HEK293T (cell line): Measurements from ENCODE around the gene EEF2K.

Experiments used
- CTCF ChIA-PET: fragments of 350-600 bp; formaldehyde crosslinking; extraction: SDS; loops from one replicate; lab custom pipeline; 2021; ENCODE audit warnings: antibody characterized with exemption, inconsistent platforms; lab: Yijun Ruan, JAX
- POLR2A ChIA-PET: fragments of 350-600 bp; formaldehyde crosslinking; extraction: SDS; loops from one replicate; lab custom pipeline; 2020; ENCODE audit warnings: antibody characterized with exemption, inconsistent platforms; lab: Yijun Ruan, JAX
- DNase-seq: peaks from one replicate; pipeline ENCODE4 v3.0.0; 2012; ENCODE audit warnings: mixed read lengths; ENCODE audit errors: extremely low spot score
- ARNT ChIP-seq: fragments of 450-650 bp; IDR thresholded peaks from 2 replicates; pipeline ENCODE4 v1.6.1; 2017; ENCODE audit warnings: mild to moderate bottlenecking
- BHLHE40 ChIP-seq: fragments of 450-650 bp; IDR thresholded peaks from 2 replicates; pipeline ENCODE4 v1.6.1; 2016; ENCODE audit warnings: mild to moderate bottlenecking, moderate library complexity, borderline replicate concordance
- CTBP1 ChIP-seq: fragments of 450-650 bp; IDR thresholded peaks from 2 replicates; pipeline ENCODE4 v1.6.1; 2016; ENCODE audit warnings: borderline replicate concordance
- ELF4 ChIP-seq: fragments of 450-650 bp; IDR thresholded peaks from 2 replicates; pipeline ENCODE4 v1.6.1; 2017; ENCODE audit warnings: antibody characterized with exemption
- FOXA1 ChIP-seq: fragments of 450-650 bp; IDR thresholded peaks from 2 replicates; pipeline ENCODE4 v1.6.1; 2016; ENCODE audit warnings: mild to moderate bottlenecking
- FOXK2 ChIP-seq: fragments of 450-650 bp; IDR thresholded peaks from 2 replicates; pipeline ENCODE4 v1.6.1; 2016; ENCODE audit warnings: mild to moderate bottlenecking
- FOXM1 ChIP-seq: fragments of 450-650 bp; IDR thresholded peaks from 2 replicates; pipeline ENCODE4 v1.6.1; 2017; ENCODE audit warnings: mild to moderate bottlenecking, borderline replicate concordance
- HDGF ChIP-seq: fragments of 450-650 bp; IDR thresholded peaks from 2 replicates; pipeline ENCODE4 v1.6.1; 2017; ENCODE audit warnings: antibody characterized with exemption, borderline replicate concordance
- L3MBTL2 ChIP-seq: fragments of 450-650 bp; conservative IDR thresholded peaks from 2 replicates; pipeline ENCODE4 v1.6.1; 2016; ENCODE audit warnings: mild to moderate bottlenecking
- LEF1 ChIP-seq: fragments of 450-650 bp; IDR thresholded peaks from 2 replicates; pipeline ENCODE4 v1.6.1; 2017; ENCODE audit warnings: mild to moderate bottlenecking, borderline replicate concordance
- NFRKB ChIP-seq: fragments of 450-650 bp; IDR thresholded peaks from 2 replicates; pipeline ENCODE4 v1.6.1; 2016; ENCODE audit warnings: mild to moderate bottlenecking, moderate library complexity
- SP1 ChIP-seq: fragments of 450-650 bp; IDR thresholded peaks from 2 replicates; pipeline ENCODE4 v1.6.1; 2017
- SUZ12 ChIP-seq: fragments of 450-650 bp; IDR thresholded peaks from 2 replicates; pipeline ENCODE4 v1.6.1; 2016; ENCODE audit warnings: mild to moderate bottlenecking
- TARDBP ChIP-seq: fragments of 450-650 bp; IDR thresholded peaks from 2 replicates; pipeline ENCODE4 v1.6.1; 2016
- ZNF384 ChIP-seq: fragments of 450-650 bp; IDR thresholded peaks from 2 replicates; pipeline ENCODE4 v1.6.1; 2016
- TF ChIP-seq, protein P1 (sequence below): fragments of 450-650 bp; IDR thresholded peaks from 2 replicates; pipeline ENCODE4 v1.6.1; 2016

EEF2K gene

DNA sequence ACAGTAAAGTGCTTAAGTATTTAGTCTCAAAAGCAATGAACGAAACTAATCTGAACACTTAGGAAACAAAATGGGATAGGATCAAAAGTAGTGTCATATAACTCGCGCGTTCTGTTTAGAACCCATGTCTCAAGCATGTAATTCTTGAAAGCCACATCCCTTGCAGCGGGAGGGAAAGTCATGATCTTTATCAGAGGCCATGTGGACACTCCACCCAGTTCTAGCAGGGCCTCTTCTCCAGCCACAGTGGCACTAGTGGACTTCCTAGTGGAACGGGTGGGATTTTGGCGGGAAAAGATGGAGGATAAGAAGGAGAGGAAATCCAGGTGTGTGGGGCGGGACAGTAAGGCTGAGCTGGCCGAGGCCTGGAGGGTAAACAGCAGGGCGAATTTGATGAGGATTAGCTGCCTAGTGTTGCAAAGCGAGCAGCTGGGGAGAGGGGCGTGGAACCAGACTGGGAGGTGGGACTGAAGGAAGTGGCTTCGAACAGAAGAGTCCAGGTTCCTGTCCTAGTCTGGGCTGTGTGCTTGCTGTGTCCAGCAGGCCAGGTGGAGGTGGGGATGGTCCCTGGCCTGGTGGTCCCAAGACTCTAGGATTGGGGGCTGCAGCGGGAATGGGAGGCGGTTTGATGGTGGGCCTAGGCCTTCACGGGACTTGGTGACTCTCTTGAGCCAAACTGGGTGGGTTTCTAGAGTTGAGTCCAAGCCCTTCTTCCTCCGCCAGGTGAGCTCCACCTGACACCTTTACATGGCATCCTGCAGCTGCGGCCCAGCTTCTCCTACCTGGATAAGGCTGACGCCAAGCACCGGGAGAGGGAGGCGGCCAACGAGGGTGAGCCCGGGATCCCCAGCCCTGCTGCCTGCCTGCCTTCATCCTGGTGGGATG lies 107.1 kb downstream of the EEF2K start:
- CTCF ChIA-PET: no interaction called here
- POLR2A ChIA-PET: no interaction called here
- no peak for DNase-seq
- TF ChIP-seq ELF4 (no peak), SP1 (no peak), ZNF384 (no peak), L3MBTL2 (no peak), ARNT (no peak)
- TF ChIP-seq, protein P1, sequence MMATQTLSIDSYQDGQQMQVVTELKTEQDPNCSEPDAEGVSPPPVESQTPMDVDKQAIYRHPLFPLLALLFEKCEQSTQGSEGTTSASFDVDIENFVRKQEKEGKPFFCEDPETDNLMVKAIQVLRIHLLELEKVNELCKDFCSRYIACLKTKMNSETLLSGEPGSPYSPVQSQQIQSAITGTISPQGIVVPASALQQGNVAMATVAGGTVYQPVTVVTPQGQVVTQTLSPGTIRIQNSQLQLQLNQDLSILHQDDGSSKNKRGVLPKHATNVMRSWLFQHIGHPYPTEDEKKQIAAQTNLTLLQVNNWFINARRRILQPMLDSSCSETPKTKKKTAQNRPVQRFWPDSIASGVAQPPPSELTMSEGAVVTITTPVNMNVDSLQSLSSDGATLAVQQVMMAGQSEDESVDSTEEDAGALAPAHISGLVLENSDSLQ: no peak

GRCh38 chr16:22313876-22314470 lies 107.9 kb downstream of the EEF2K start:
- no peak for DNase-seq
- ChIA-PET CTCF (no interaction called here), POLR2A (interaction anchor here (0.9 kb wide), 1 partner anchor 108 kb away, joined by 3 read pairs; the partner anchor contains the start of gene EEF2K)
- TF ChIP-seq SP1 (no peak), SUZ12 (no peak), ARNT (no peak), CTBP1 (no peak), HDGF (no peak), ZNF384 (no peak), NFRKB (no peak), FOXM1 (no peak)

GRCh38 chr16:22314661-22315626 lies 108.9 kb downstream of the EEF2K start:
- TF ChIP-seq, protein P1: no peak
- TF ChIP-seq SUZ12 (no peak), FOXK2 (no peak), L3MBTL2 (no peak), BHLHE40 (no peak), ELF4 (no peak), FOXA1 (no peak), FOXM1 (no peak), ARNT (no peak), HDGF (no peak), NFRKB (no peak), CTBP1 (no peak), TARDBP (no peak), ZNF384 (no peak), LEF1 (no peak), SP1 (no peak)
- DNase-seq: no peak
- ChIA-PET CTCF (no interaction called here), POLR2A (interaction anchor here (0.9 kb wide), 1 partner anchor 109 kb away, joined by 3 read pairs; the partner anchor contains the start of gene EEF2K)

- ChIA-PET CTCF (no interaction called here), POLR2A (no interaction called here)
- no peak for DNase-seq
- no peak for TF ChIP-seq ARNT
- TF ChIP-seq FOXA1: no peak
- no peak for TF ChIP-seq SUZ12
- no peak for TF ChIP-seq ELF4
- TF ChIP-seq CTBP1: no peak
- no peak for TF ChIP-seq NFRKB
- TF ChIP-seq, protein P1: no peak
- no peak for TF ChIP-seq HDGF
- TF ChIP-seq LEF1: no peak
- no peak for TF ChIP-seq TARDBP
- TF ChIP-seq FOXM1: no peak
- TF ChIP-seq ZNF384: no peak
- no peak for TF ChIP-seq L3MBTL2
- TF ChIP-seq SP1: no peak
- TF ChIP-seq BHLHE40: no peak
- no peak for TF ChIP-seq FOXK2
These were observed 109.9 kb downstream of the EEF2K start for GRCh38 chr16:22315979-22316378.

DNA sequence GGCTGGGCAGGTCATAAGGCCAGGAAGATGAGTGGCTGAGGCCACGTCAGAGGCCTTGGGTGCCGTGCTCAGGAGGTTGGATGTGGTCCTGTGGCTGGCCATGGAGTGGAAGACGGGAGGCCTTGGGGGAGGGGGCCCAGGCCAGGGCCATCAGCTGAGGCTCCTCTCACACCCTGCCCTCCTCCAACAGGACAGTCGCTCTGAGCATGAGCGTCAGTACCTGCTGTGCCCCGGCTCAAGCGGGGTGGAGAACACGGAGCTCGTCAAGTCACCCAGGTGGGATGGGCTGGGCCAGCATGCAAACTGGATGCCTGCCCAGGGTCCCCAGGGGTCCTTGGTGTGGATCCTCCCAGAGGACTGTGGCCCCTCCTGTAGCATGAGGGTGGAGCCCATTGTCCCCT lies 110.3 kb downstream of the EEF2K start:
- no peak for DNase-seq
- ChIA-PET POLR2A (no interaction called here), CTCF (no interaction called here)

More for the DNA sequence above, 110.3 kb downstream of the EEF2K start:
- TF ChIP-seq L3MBTL2 (no peak), ARNT (no peak), FOXK2 (no peak), ELF4 (no peak), NFRKB (no peak), BHLHE40 (no peak), CTBP1 (no peak), SP1 (no peak), LEF1 (no peak), TARDBP (no peak), SUZ12 (no peak), ZNF384 (no peak), FOXA1 (no peak), FOXM1 (no peak), HDGF (no peak)
- TF ChIP-seq, protein P1: no peak
